ENCODE measurements around the gene SRGAP2B. TPM values are rescaled to one million over a fixed set of nuclear protein-coding genes. Genes with fewer than 3 reads are reported as not detected.
"Not testable (repeated sequence)": the region's sequence is repeated elsewhere in the genome, so short reads cannot be mapped to it uniquely, and the experiment has no call there.

Gene SRGAP2B
- total and polyA plus RNA-seq, 4 donors: 5.8 to 49.8 (median 25.3) TPM

- H3K27me3 ChIP-seq (ENCODE audit: control insufficient read depth in 3 of 3, insufficient read depth in 3 of 3, low read length in 2 of 3); DNase-seq; ATAC-seq (ENCODE audit: insufficient read depth, low FRiP score); H3K4me3 ChIP-seq; H3K9me3 ChIP-seq (ENCODE audit: control insufficient read depth in 4 of 4, insufficient read depth in 3 of 4, low read length in 3 of 4); H3K9ac ChIP-seq (ENCODE audit: insufficient read depth in 1 of 2, low read length in 2 of 2); H3K27ac ChIP-seq (ENCODE audit: low read depth in 1 of 2, low read length in 1 of 2); H3K36me3 ChIP-seq (ENCODE audit: control insufficient read depth in 4 of 4, insufficient read depth in 4 of 4, low read length in 4 of 4); H3K4me1 ChIP-seq (ENCODE audit: control insufficient read depth in 5 of 5, insufficient read depth in 5 of 5, low read length in 5 of 5): not testable (repeated sequence)
- 63 to 100% methylated on average over 1 of the region's 1 CpG for WGBS, 2 donors
Observed at GRCh38 chr1:144992915-144993314, 102.2 kb downstream of the SRGAP2B start.

- not testable (repeated sequence) for H3K9ac ChIP-seq (ENCODE audit: insufficient read depth in 1 of 2, low read length in 2 of 2); DNase-seq; H3K27me3 ChIP-seq (ENCODE audit: control insufficient read depth in 3 of 3, insufficient read depth in 3 of 3, low read length in 2 of 3); ATAC-seq (ENCODE audit: insufficient read depth, low FRiP score); H3K27ac ChIP-seq (ENCODE audit: low read depth in 1 of 2, low read length in 1 of 2); H3K4me1 ChIP-seq (ENCODE audit: control insufficient read depth in 5 of 5, insufficient read depth in 5 of 5, low read length in 5 of 5); H3K9me3 ChIP-seq (ENCODE audit: control insufficient read depth in 4 of 4, insufficient read depth in 3 of 4, low read length in 3 of 4); H3K4me3 ChIP-seq; H3K36me3 ChIP-seq (ENCODE audit: control insufficient read depth in 4 of 4, insufficient read depth in 4 of 4, low read length in 4 of 4)
- 97 to 100% methylated on average over 7 to 13 of the region's 29 CpGs for WGBS, 2 donors
Observed at GRCh38 chr1:144990611-144991010, 104.5 kb downstream of the SRGAP2B start.

GRCh38 chr1:144987131-144987530 is 108.0 kb downstream of the SRGAP2B start:
- not testable (repeated sequence) for H3K9ac ChIP-seq (ENCODE audit: insufficient read depth in 1 of 2, low read length in 2 of 2); ATAC-seq (ENCODE audit: insufficient read depth, low FRiP score)
- no CpG with 5 or more reads among the region's 2 CpGs for WGBS, 2 donors

GRCh38 chr1:144986171-144986860 is 108.8 kb downstream of the SRGAP2B start:
- H3K27me3 ChIP-seq (ENCODE audit: control insufficient read depth in 3 of 3, insufficient read depth in 3 of 3, low read length in 2 of 3); H3K36me3 ChIP-seq (ENCODE audit: control insufficient read depth in 4 of 4, insufficient read depth in 4 of 4, low read length in 4 of 4); ATAC-seq (ENCODE audit: insufficient read depth, low FRiP score); H3K4me3 ChIP-seq; H3K9me3 ChIP-seq (ENCODE audit: control insufficient read depth in 4 of 4, insufficient read depth in 3 of 4, low read length in 3 of 4); H3K27ac ChIP-seq (ENCODE audit: low read depth in 1 of 2, low read length in 1 of 2); H3K9ac ChIP-seq (ENCODE audit: insufficient read depth in 1 of 2, low read length in 2 of 2); H3K4me1 ChIP-seq (ENCODE audit: control insufficient read depth in 5 of 5, insufficient read depth in 5 of 5, low read length in 5 of 5); DNase-seq: not testable (repeated sequence)
- 89 to 100% methylated on average over 2 to 3 of the region's 7 CpGs for WGBS, 2 donors

More at GRCh38 chr1:144987131-144987530, 108.0 kb downstream of the SRGAP2B start:
- H3K27ac ChIP-seq (ENCODE audit: low read depth in 1 of 2, low read length in 1 of 2); H3K9me3 ChIP-seq (ENCODE audit: control insufficient read depth in 4 of 4, insufficient read depth in 3 of 4, low read length in 3 of 4); H3K4me1 ChIP-seq (ENCODE audit: control insufficient read depth in 5 of 5, insufficient read depth in 5 of 5, low read length in 5 of 5); DNase-seq; H3K4me3 ChIP-seq; H3K27me3 ChIP-seq (ENCODE audit: control insufficient read depth in 3 of 3, insufficient read depth in 3 of 3, low read length in 2 of 3); H3K36me3 ChIP-seq (ENCODE audit: control insufficient read depth in 4 of 4, insufficient read depth in 4 of 4, low read length in 4 of 4): not testable (repeated sequence)

- not testable (repeated sequence) for H3K9me3 ChIP-seq (ENCODE audit: control insufficient read depth in 4 of 4, insufficient read depth in 3 of 4, low read length in 3 of 4); H3K27me3 ChIP-seq (ENCODE audit: control insufficient read depth in 3 of 3, insufficient read depth in 3 of 3, low read length in 2 of 3); DNase-seq; H3K36me3 ChIP-seq (ENCODE audit: control insufficient read depth in 4 of 4, insufficient read depth in 4 of 4, low read length in 4 of 4); H3K27ac ChIP-seq (ENCODE audit: low read depth in 1 of 2, low read length in 1 of 2); H3K4me3 ChIP-seq; H3K4me1 ChIP-seq (ENCODE audit: control insufficient read depth in 5 of 5, insufficient read depth in 5 of 5, low read length in 5 of 5); ATAC-seq (ENCODE audit: insufficient read depth, low FRiP score); H3K9ac ChIP-seq (ENCODE audit: insufficient read depth in 1 of 2, low read length in 2 of 2)
- 95 to 97% methylated on average over 4 of the region's 7 CpGs for WGBS, 2 donors
Observed at GRCh38 chr1:144985550-144986170, 109.5 kb downstream of the SRGAP2B start.

GRCh38 chr1:144982802-144983525 is 112.2 kb downstream of the SRGAP2B start:
- 87 to 90% methylated on average over 1 to 2 of the region's 6 CpGs for WGBS, 2 donors
- not testable (repeated sequence) for DNase-seq; ATAC-seq (ENCODE audit: insufficient read depth, low FRiP score)

GRCh38 chr1:144981157-144981556 is 114.0 kb downstream of the SRGAP2B start:
- not testable (repeated sequence) for ATAC-seq (ENCODE audit: insufficient read depth, low FRiP score); H3K9ac ChIP-seq (ENCODE audit: insufficient read depth in 1 of 2, low read length in 2 of 2); H3K4me1 ChIP-seq (ENCODE audit: control insufficient read depth in 5 of 5, insufficient read depth in 5 of 5, low read length in 5 of 5); H3K36me3 ChIP-seq (ENCODE audit: control insufficient read depth in 4 of 4, insufficient read depth in 4 of 4, low read length in 4 of 4); H3K9me3 ChIP-seq (ENCODE audit: control insufficient read depth in 4 of 4, insufficient read depth in 3 of 4, low read length in 3 of 4); DNase-seq; H3K27me3 ChIP-seq (ENCODE audit: control insufficient read depth in 3 of 3, insufficient read depth in 3 of 3, low read length in 2 of 3); H3K27ac ChIP-seq (ENCODE audit: low read depth in 1 of 2, low read length in 1 of 2); H3K4me3 ChIP-seq
- 100% methylated on average over 1 of the region's 4 CpGs; no CpG with 5 or more reads in 1 of the 2 donors for WGBS, 2 donors

More at GRCh38 chr1:144982802-144983525, 112.2 kb downstream of the SRGAP2B start:
- H3K4me1 ChIP-seq (ENCODE audit: control insufficient read depth in 5 of 5, insufficient read depth in 5 of 5, low read length in 5 of 5); H3K4me3 ChIP-seq; H3K36me3 ChIP-seq (ENCODE audit: control insufficient read depth in 4 of 4, insufficient read depth in 4 of 4, low read length in 4 of 4); H3K27ac ChIP-seq (ENCODE audit: low read depth in 1 of 2, low read length in 1 of 2); H3K9ac ChIP-seq (ENCODE audit: insufficient read depth in 1 of 2, low read length in 2 of 2); H3K27me3 ChIP-seq (ENCODE audit: control insufficient read depth in 3 of 3, insufficient read depth in 3 of 3, low read length in 2 of 3); H3K9me3 ChIP-seq (ENCODE audit: control insufficient read depth in 4 of 4, insufficient read depth in 3 of 4, low read length in 3 of 4): not testable (repeated sequence)
